Measurements from ENCODE around the gene PLD5.
"Not testable (repeated sequence)": the region's sequence is repeated elsewhere in the genome, so short reads cannot be mapped to it uniquely, and the experiment has no call there.

The PLD5 gene

DNA sequence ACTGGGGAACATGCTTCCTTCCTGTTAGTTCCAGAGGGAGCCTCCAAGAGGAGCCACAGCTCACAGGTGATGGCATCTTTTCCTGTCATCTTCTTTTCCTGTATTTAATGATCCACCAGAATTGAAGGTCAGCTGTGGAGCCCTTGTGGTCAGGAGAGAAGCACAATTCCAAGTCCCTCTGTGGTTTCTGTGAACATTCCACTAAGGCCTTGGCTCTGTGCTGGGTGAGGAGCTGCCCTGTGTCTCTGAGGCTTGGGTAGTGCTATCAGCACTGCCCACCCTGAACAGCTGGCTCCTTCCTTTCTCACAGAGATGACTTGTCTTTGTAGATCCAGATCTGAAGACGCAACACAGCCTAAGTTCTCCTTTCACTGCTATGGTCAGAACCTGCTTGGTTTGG is 383.7 kb downstream of the PLD5 start:
- H3K4me3 Mint-ChIP-seq, result no peak overlapping the region
- H3K4me1 Mint-ChIP-seq, result no peaks in the 10 kb centered on the region
- H3K27me3 Mint-ChIP-seq, result peaks cover 3% of the 10 kb centered on the region
- no peak overlapping the region for H3K27ac Mint-ChIP-seq
- H3K36me3 Mint-ChIP-seq, result no peaks in the 10 kb centered on the region
- no peaks in the 10 kb centered on the region for H3K9me3 Mint-ChIP-seq

DNA sequence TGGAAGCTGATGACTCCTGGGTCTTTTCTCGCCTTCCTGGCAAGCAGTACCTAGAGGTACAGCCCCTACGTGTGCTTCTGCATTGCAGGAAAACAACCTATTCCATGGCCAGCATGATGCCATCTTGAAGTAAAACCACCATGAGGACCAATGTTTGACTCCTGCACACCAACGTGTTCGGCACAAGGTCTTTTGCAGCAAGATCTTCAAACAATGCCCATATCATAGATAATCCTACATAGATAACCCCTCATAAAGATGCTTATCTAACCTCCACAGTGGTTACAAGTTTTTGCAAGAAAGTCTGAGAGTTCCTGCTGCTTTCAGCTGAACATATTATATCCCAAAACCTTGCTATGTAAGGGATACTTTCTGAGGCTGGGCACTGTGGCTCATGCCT is 384.5 kb downstream of the PLD5 start:
- Mint-ChIP-seq H3K4me3 (no peak overlapping the region), H3K27me3 (peaks cover 3% of the 10 kb centered on the region), H3K4me1 (no peaks in the 10 kb centered on the region), H3K36me3 (no peaks in the 10 kb centered on the region), H3K27ac (no peak overlapping the region), H3K9me3 (no peaks in the 10 kb centered on the region)

DNA sequence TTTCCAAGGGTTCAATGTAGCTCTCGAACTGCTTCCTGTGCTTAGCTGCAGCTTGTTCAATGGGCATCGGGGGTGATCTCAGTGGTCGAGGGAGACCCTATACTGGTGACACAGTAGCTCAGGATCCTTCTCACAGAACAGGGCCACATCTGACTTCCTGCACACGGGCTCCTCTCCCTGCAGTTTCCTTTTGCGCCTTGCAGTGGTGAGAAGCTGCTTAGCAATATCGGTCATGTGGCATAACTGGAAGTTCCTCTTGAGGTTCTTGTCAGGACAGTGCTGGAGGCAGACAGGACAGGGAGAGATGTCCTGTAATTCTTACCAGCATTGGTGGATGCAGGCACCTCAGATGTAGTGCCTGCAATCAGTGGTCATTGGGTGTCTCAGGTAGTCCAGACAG is 385.1 kb downstream of the PLD5 start:
- Mint-ChIP-seq H3K4me1 (no peaks in the 10 kb centered on the region), H3K36me3 (no peaks in the 10 kb centered on the region), H3K9me3 (no peaks in the 10 kb centered on the region), H3K27me3 (peaks cover 3% of the 10 kb centered on the region), H3K4me3 (no peak overlapping the region), H3K27ac (no peak overlapping the region)

DNA sequence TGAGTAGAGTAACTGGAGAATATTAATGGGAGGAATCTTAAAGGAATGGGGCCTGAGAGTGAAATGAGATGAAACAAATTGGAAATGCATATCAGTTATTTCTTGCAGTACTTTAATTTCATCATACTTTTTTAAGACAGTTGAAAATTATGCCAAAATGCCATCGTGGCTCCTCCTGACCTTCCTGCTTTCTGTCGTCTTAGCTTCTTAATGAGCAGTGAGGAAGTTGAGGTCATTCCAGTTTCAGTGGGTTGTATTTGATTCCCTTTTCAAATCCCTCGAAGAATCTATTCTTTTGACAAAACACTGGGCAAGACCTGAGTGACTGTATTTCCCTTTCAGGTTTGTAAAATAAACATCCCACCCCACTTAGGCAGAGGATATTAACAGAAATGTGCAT is 390.7 kb downstream of the PLD5 start:
- Mint-ChIP-seq H3K4me3 (no peak overlapping the region), H3K9me3 (peaks cover 6% of the 10 kb centered on the region), H3K4me1 (no peaks in the 10 kb centered on the region), H3K36me3 (no peaks in the 10 kb centered on the region), H3K27me3 (peaks cover 6% of the 10 kb centered on the region), H3K27ac (no peak overlapping the region)

DNA sequence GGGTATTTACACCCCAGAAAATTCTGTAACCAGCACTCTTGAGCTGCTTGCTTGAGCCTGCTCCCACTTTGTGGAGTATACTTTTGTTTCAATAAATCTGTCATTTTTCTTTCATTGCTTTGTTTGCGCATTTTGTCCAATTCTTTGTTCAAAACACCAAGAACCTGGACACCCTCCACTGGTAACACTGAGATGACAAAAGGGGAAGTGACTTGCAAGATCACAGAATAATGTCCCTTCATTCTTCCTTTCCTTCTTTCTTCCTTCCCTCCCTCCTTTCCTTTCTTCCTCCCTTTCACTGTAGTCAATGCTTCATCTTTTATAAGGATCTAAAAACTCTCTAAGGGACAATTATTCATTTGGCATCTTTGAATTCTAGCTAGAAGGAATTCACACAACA is 391.1 kb downstream of the PLD5 start:
- H3K4me1 Mint-ChIP-seq, result no peaks in the 10 kb centered on the region
- H3K9me3 Mint-ChIP-seq, result peaks cover 6% of the 10 kb centered on the region
- peaks cover 6% of the 10 kb centered on the region for H3K27me3 Mint-ChIP-seq
- H3K36me3 Mint-ChIP-seq, result no peaks in the 10 kb centered on the region
- H3K4me3 Mint-ChIP-seq, result no peak overlapping the region
- H3K27ac Mint-ChIP-seq, result no peak overlapping the region

DNA sequence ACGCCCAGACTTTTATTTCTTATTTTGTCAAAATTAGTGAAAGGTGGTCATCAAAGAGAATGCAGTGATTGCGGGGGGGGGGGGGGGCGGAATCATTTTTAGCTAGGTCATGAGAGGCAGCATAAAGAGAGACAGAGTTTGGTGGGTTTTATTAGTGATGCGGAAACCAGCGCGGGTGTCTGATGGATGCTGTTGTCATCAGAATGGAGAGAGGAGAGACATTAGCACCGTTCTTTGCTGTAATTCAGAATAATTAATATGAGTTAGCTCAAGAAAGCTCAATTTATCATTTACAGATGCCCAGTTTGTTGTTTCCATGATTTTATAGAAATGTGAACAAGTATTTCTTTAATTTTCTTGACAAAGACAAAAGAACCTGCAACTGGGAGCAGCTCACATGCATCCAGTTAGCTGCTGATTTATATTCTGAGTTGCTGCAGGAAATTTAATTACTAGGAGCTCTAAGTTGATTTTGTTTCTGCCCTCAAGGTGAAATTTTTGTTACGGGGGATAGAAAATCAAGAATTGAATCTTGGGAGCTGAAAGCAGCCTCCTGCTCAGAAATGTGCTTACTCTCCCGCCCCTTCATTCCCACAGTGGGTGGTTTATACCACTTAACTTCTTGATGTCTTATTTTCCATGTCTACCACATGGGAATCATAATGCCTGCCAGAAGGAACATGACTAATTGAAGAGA is 392.2 kb downstream of the PLD5 start:
- Mint-ChIP-seq H3K36me3 (no peaks in the 10 kb centered on the region), H3K27ac (no peak overlapping the region), H3K27me3 (peaks cover 4% of the 10 kb centered on the region), H3K4me3 (no peak overlapping the region), H3K4me1 (no peaks in the 10 kb centered on the region), H3K9me3 (peaks cover 6% of the 10 kb centered on the region)

DNA sequence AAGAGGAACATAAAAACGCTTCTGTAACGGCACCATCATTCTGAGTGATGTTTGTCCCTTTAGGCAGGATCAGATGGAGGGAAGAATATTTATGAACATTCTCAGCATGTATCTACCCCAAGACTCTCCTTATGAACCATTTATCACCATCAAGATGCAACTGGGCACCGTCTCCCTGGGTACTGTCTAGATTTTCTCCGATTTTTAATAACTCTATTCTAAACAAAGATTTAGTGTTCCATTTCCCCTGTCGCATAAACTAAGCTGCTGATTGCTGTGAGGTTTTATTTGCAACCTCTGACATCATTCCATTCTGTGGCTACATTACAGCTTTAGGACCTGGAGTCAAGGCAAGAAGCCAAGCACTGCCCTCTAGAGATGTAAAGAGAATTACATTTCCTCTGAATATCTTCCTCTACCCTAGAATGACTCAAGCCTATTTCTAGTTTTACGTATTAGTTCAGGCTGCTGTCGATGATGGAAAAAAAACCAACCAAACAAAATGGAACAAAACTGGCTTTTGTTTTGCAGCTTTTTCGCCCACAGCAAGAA is 395.5 kb downstream of the PLD5 start:
- H3K4me3 Mint-ChIP-seq, result no peak overlapping the region
- no peak overlapping the region for H3K27ac Mint-ChIP-seq
- H3K36me3 Mint-ChIP-seq, result no peaks in the 10 kb centered on the region
- peaks cover 6% of the 10 kb centered on the region for H3K9me3 Mint-ChIP-seq
- H3K4me1 Mint-ChIP-seq, result no peaks in the 10 kb centered on the region
- H3K27me3 Mint-ChIP-seq, result peaks cover 4% of the 10 kb centered on the region

DNA sequence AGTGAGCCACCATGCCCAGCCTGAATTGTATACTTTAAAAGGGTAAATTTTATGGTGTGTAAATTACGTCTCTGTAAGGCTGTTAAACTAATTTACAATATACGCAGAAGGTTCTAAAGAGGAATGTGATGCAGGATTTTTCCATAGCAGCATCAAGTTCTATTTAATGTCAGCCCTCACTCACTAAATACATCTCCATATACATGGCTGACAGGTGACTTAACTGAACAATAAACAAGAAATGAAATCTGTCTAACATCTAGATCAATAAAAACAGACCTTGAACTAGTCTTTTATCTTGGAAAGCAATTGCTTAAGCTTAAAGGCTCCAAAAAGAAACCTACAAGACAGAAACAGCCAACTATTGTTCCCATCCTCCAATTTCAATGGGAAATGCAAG is 404.1 kb downstream of the PLD5 start:
- H3K4me3 Mint-ChIP-seq, result no peak overlapping the region
- H3K9me3 Mint-ChIP-seq, result no peaks in the 10 kb centered on the region
- H3K27ac Mint-ChIP-seq, result no peak overlapping the region
- no peaks in the 10 kb centered on the region for H3K4me1 Mint-ChIP-seq
- no peaks in the 10 kb centered on the region for H3K36me3 Mint-ChIP-seq
- peaks cover 2% of the 10 kb centered on the region for H3K27me3 Mint-ChIP-seq

DNA sequence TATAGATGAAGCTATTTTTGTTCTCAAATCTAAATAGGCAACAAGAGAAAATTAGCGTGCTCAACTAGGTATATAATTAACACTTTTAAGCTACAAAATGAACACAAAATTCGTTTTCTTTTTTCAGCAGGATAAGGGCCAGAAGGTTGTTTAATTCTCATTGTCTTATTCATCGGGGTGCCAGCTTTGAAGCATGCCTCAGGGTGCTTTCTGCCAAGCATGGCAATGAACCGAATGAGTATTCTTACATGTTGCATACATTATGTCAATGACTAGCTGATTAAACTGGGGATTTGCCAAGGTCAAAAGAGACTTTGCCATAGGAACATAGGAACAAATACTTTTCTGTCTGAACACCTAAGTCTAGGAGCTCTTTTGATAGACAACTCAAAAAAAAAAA is 423.6 kb downstream of the PLD5 start:
- Mint-ChIP-seq H3K27ac (no peak overlapping the region), H3K36me3 (no peaks in the 10 kb centered on the region), H3K4me3 (no peak overlapping the region), H3K9me3 (no peaks in the 10 kb centered on the region), H3K27me3 (peaks cover 3% of the 10 kb centered on the region), H3K4me1 (no peaks in the 10 kb centered on the region)

DNA sequence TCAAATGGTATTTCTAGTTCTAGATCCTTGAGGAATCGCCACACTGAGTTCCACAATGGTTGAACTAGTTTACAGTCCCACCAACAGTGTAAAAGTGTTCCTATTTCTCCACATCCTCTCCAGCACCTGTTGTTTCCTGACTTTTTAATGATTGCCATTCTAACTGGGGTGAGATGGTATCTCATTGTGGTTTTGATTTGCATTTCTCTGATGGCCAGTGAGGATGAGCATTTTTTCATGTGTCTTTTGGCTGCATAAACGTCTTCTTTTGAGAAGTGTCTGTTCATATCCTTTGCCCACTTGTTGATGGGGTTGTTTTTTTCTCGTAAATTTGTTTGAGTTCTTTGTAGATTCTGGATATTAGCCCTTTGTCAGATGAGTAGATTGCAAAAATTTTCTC is 427.2 kb downstream of the PLD5 start:
- not testable (repeated sequence) for H3K9me3 Mint-ChIP-seq, H3K4me3 Mint-ChIP-seq, H3K36me3 Mint-ChIP-seq, H3K27ac Mint-ChIP-seq, H3K4me1 Mint-ChIP-seq, H3K27me3 Mint-ChIP-seq

DNA sequence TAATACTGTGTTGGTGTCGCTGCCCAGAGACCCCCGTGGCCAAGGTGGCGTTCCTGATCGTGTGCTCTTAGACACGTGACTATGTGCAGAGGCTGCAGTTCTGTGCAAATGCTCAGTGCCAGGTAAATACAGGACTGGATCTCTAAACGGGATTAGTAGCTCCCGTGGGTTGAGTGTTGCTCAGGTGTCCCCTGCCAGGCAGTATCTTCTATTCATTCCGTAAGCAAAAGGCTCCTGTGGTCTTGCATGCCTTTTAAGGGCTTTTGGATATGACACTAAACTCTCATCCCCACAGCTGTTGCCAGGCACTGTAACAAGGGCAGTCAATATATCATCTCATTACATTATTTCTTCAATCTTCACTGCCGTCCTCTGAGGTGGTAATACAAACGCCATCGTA is 431.4 kb downstream of the PLD5 start:
- H3K4me3 Mint-ChIP-seq, result no peak overlapping the region
- H3K27me3 Mint-ChIP-seq, result peaks cover 3% of the 10 kb centered on the region
- no peak overlapping the region for H3K27ac Mint-ChIP-seq
- H3K36me3 Mint-ChIP-seq, result no peaks in the 10 kb centered on the region
- H3K4me1 Mint-ChIP-seq, result no peaks in the 10 kb centered on the region
- H3K9me3 Mint-ChIP-seq, result no peaks in the 10 kb centered on the region

DNA sequence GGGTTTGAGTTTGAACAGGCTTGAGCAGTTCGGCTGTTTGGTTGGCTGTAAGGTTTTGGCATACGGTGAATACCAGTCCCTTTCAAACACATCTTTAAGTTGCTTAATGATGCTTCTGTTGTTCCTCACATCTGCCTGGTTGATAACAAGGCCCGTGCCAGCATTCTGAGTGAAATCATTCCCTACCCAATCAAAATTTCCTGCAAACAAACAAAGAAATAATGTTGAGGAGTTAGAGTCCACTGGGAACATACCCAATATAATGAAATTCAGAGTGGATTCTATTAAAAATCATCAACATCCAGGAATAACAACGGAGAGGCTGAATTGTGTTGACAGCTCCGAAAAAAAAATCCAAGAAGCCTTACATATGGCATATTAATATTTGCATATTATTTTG is 434.6 kb downstream of the PLD5 start:
- no peak overlapping the region for H3K27ac Mint-ChIP-seq
- no peaks in the 10 kb centered on the region for H3K9me3 Mint-ChIP-seq
- no peaks in the 10 kb centered on the region for H3K4me1 Mint-ChIP-seq

DNA sequence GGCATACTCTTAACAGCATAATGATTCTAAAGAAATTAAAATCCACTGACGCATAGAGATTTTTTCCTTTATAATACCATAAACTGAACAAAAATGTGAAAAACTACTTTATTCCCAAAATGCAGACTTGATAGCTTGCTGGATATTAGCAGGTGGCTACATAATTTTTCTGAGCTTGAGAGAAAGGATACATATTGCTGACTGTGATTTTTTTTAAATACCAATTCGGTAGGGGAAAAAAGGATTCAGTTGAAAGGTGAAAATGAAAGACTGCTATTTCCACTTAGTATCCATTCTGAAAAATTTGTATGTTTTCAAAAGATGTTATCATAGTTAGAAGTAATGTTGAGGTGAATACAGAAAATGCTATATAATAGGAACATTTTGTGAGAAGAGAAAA is 435.6 kb downstream of the PLD5 start:
- no peak overlapping the region for H3K27ac Mint-ChIP-seq
- H3K27me3 Mint-ChIP-seq, result peaks cover 4% of the 10 kb centered on the region
- no peaks in the 10 kb centered on the region for H3K36me3 Mint-ChIP-seq
- no peaks in the 10 kb centered on the region for H3K4me1 Mint-ChIP-seq
- H3K4me3 Mint-ChIP-seq, result no peak overlapping the region
- H3K9me3 Mint-ChIP-seq, result no peaks in the 10 kb centered on the region

More for the DNA sequence above, 434.6 kb downstream of the PLD5 start:
- Mint-ChIP-seq H3K27me3 (peaks cover 4% of the 10 kb centered on the region), H3K4me3 (no peak overlapping the region), H3K36me3 (no peaks in the 10 kb centered on the region)

DNA sequence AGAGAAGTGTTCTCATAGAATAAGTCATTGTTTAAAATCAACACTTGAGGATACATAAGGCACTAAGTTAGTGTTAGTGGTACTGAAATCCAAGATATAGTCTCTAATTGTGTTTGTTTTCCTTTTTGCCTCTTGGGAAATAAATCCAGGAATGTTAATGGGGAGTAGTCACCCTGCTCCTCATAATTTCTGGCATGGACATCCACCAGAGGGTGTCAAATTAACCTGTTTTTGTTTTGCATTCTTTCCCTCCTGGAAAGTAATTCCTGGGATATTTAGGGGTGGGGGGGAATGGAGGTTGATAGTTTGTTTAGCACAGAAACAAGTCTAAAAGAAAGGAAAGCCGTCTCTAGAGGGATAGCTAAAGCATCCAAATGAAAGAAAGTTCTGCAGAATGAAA is 437.8 kb downstream of the PLD5 start:
- H3K27me3 Mint-ChIP-seq, result peaks cover 5% of the 10 kb centered on the region
- no peaks in the 10 kb centered on the region for H3K36me3 Mint-ChIP-seq
- H3K27ac Mint-ChIP-seq, result no peak overlapping the region
- H3K9me3 Mint-ChIP-seq, result no peaks in the 10 kb centered on the region
- no peaks in the 10 kb centered on the region for H3K4me1 Mint-ChIP-seq
- H3K4me3 Mint-ChIP-seq, result no peak overlapping the region

DNA sequence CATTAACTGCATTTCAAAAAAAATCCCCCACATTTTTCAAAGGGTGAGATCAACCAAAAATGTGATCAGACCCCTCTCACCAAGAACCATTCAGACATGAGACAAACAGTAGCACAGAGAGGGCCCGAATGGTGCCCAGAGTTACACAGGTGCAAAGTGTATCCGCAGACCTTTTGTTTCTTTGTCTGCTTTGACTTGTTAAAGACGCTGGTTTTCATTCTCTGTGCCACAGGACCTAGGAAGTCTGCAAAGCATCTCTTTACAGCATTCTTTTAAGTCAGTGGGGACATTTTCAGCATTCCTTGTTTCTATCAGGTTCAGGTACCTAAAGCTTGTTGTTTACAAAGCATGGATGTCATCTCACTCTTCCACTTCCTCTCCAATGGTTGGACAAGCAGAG is 438.4 kb downstream of the PLD5 start:
- Mint-ChIP-seq H3K4me1 (no peaks in the 10 kb centered on the region), H3K36me3 (no peaks in the 10 kb centered on the region), H3K27ac (no peak overlapping the region), H3K9me3 (no peaks in the 10 kb centered on the region), H3K27me3 (peaks cover 5% of the 10 kb centered on the region), H3K4me3 (no peak overlapping the region)

DNA sequence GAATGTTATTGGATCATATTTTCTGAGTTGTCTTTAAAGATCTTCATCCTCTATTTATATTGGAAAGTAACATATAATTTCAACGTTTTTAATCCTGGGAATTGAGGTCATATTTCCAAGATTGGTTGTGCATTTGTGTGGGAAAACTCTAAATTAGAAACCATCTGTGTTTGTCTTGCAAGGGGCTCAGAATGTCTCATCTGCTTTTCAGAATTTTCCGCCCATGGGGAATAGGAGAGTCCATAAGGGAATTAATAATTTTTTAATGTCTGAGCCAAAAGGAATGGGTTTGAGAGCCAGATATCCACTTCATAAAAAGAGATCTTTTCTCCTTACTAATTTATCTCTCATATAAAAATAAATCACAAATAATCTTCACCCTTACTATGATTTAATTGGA is 440.8 kb downstream of the PLD5 start:
- no peaks in the 10 kb centered on the region for H3K9me3 Mint-ChIP-seq
- no peak overlapping the region for H3K4me3 Mint-ChIP-seq
- H3K27ac Mint-ChIP-seq, result no peak overlapping the region
- H3K4me1 Mint-ChIP-seq, result no peaks in the 10 kb centered on the region
- H3K27me3 Mint-ChIP-seq, result peaks cover 3% of the 10 kb centered on the region
- H3K36me3 Mint-ChIP-seq, result no peaks in the 10 kb centered on the region

DNA sequence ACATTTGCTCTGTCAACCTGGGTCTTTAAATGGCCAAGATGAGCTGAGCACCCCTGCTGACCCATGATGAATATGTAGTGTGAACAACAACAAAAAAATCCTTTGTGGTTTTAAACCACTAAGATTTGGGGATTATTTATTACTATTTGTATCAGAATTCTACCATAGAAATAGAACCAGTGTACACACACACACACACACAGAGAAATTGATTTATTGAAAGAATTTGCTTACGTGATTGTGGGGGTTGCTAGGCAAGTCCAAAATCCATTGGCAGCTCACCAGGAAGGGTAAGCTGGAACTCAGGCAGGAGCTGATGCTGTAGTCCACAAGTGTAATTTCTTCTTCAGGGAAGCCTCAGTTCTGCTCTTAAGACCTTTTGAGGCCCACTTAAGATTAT is 443.1 kb downstream of the PLD5 start:
- no peaks in the 10 kb centered on the region for H3K36me3 Mint-ChIP-seq
- H3K27me3 Mint-ChIP-seq, result peaks cover 2% of the 10 kb centered on the region
- no peak overlapping the region for H3K4me3 Mint-ChIP-seq
- no peak overlapping the region for H3K27ac Mint-ChIP-seq
- H3K4me1 Mint-ChIP-seq, result no peaks in the 10 kb centered on the region
- no peaks in the 10 kb centered on the region for H3K9me3 Mint-ChIP-seq

Data from activated naive CD4-positive, alpha-beta T cell treated with anti-CD3 and anti-CD28 coated beads, Interleukin-2, amount 50 U/mL, for 24 hours (primary cell).